ENCODE measurements around the gene C4BPA. TPM values are rescaled to one million over a fixed set of nuclear protein-coding genes. Genes with fewer than 3 reads are reported as not detected.

C4BPA gene
- total RNA-seq = not detected in 2 replicates

GRCh38 chr1:207103892-207104373, at the start of gene C4BPA:
Gene C4BPA, plus strand, starts transcription at chr1:207104233. Its CDS starts 8,793 bp downstream, at chr1:207113026.
- no peak for DNase-seq (ENCODE audit: low read depth in 2 of 2)

- DNase-seq (ENCODE audit: low read depth in 2 of 2) = no peak
Observed at GRCh38 chr1:207054491-207054890, 49.5 kb upstream of the C4BPA start.

- DNase-seq (ENCODE audit: low read depth in 2 of 2) = no peak
Observed at GRCh38 chr1:207055386-207056001, 48.5 kb upstream of the C4BPA start.

GRCh38 chr1:207056673-207057072, 47.4 kb upstream of the C4BPA start:
- no peak for DNase-seq (ENCODE audit: low read depth in 2 of 2)

- DNase-seq (ENCODE audit: low read depth in 2 of 2) = no peak
Observed at GRCh38 chr1:207058252-207058651, 45.8 kb upstream of the C4BPA start.

GRCh38 chr1:207058878-207059867, 44.9 kb upstream of the C4BPA start:
- no peak for DNase-seq (ENCODE audit: low read depth in 2 of 2)

GRCh38 chr1:207059881-207060280, 44.2 kb upstream of the C4BPA start:
- no peak for DNase-seq (ENCODE audit: low read depth in 2 of 2)

- no peak for DNase-seq (ENCODE audit: low read depth in 2 of 2)
Observed at GRCh38 chr1:207060596-207060995, 43.4 kb upstream of the C4BPA start.

GRCh38 chr1:207062058-207062457, 42.0 kb upstream of the C4BPA start:
- DNase-seq (ENCODE audit: low read depth in 2 of 2) = no peak

- no peak for DNase-seq (ENCODE audit: low read depth in 2 of 2)
Observed at GRCh38 chr1:207063014-207063413, 41.0 kb upstream of the C4BPA start.

- DNase-seq (ENCODE audit: low read depth in 2 of 2) = no peak
Observed at GRCh38 chr1:207064561-207064960, 39.5 kb upstream of the C4BPA start.

GRCh38 chr1:207067185-207067584, 36.8 kb upstream of the C4BPA start:
- no peak for DNase-seq (ENCODE audit: low read depth in 2 of 2)

- no peak for DNase-seq (ENCODE audit: low read depth in 2 of 2)
Observed at GRCh38 chr1:207067665-207068064, 36.4 kb upstream of the C4BPA start.

- DNase-seq (ENCODE audit: low read depth in 2 of 2) = no peak
Observed at GRCh38 chr1:207069061-207069460, 35.0 kb upstream of the C4BPA start.

GRCh38 chr1:207069858-207070506, 34.1 kb upstream of the C4BPA start:
- no peak for DNase-seq (ENCODE audit: low read depth in 2 of 2)

GRCh38 chr1:207070811-207071210, 33.2 kb upstream of the C4BPA start:
- DNase-seq (ENCODE audit: low read depth in 2 of 2) = no peak

- no peak for DNase-seq (ENCODE audit: low read depth in 2 of 2)
Observed at GRCh38 chr1:207071426-207071825, 32.6 kb upstream of the C4BPA start.

- DNase-seq (ENCODE audit: low read depth in 2 of 2) = no peak
Observed at GRCh38 chr1:207072233-207072632, 31.8 kb upstream of the C4BPA start.

- no peak for DNase-seq (ENCODE audit: low read depth in 2 of 2)
Observed at GRCh38 chr1:207073906-207074820, 29.9 kb upstream of the C4BPA start.

- DNase-seq (ENCODE audit: low read depth in 2 of 2) = no peak
Observed at GRCh38 chr1:207076181-207076955, 27.7 kb upstream of the C4BPA start.

All from dermis microvascular lymphatic vessel endothelial cell (primary cell).